ENCODE results near the gene PCNX2. TPM values are rescaled to one million over a fixed set of nuclear protein-coding genes. Genes with fewer than 3 reads are reported as not detected.

The PCNX2 gene
- total RNA-seq, 2 donors from 2014 or later, result 24.1 to 72.1 TPM

DNA sequence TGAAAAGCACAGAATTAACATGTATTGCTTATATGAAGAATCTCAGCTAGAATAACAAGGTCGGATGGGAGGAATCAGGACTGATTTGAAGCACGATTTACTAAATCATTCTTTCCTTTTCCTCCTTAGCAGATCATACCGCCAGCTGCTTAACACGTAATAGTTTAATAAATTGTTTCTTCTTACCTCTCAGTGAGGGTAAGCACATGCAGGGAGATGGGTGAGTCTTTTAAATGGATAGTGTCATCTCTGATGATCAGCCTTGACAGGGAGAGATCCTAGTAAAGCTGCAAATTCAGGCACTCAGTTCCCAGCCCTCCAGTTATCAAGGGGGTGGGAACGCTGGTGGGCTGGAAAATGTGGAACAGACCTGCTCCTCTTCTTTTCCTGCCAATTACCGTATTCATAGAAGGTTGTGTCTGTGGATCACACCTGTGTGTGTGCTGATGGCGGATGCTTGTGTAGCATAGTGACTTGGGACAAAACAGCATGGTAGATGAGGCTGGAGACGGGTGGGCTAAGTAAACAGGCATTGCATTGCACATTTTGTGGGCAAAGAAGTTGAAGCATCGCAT, 314.5 kb downstream of the PCNX2 start:
- no peak for DNase-seq
- Histone ChIP-seq H3K9me3 (no peaks in the 10 kb centered on the region), H3K4me1 (no peaks in the 10 kb centered on the region), H3K27ac (no peak overlapping the region), H3K4me3 (no peak overlapping the region), H3K36me3 (replicated peaks in 1 of 2; ENCODE audit: insufficient read depth in 1 of 2, low read depth in 2 of 2) (no peaks in the 10 kb centered on the region), H3K27me3 (no peaks in the 10 kb centered on the region)
- no peak for ATAC-seq
- intact Hi-C loops (cut with DNase I), result no loop called here
- no peak for TF ChIP-seq POLR2A (IDR thresholded peaks at IDR 0.05)
- TF ChIP-seq, protein P1, sequence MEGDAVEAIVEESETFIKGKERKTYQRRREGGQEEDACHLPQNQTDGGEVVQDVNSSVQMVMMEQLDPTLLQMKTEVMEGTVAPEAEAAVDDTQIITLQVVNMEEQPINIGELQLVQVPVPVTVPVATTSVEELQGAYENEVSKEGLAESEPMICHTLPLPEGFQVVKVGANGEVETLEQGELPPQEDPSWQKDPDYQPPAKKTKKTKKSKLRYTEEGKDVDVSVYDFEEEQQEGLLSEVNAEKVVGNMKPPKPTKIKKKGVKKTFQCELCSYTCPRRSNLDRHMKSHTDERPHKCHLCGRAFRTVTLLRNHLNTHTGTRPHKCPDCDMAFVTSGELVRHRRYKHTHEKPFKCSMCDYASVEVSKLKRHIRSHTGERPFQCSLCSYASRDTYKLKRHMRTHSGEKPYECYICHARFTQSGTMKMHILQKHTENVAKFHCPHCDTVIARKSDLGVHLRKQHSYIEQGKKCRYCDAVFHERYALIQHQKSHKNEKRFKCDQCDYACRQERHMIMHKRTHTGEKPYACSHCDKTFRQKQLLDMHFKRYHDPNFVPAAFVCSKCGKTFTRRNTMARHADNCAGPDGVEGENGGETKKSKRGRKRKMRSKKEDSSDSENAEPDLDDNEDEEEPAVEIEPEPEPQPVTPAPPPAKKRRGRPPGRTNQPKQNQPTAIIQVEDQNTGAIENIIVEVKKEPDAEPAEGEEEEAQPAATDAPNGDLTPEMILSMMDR (IDR thresholded peaks at IDR 0.05), result no peak
- WGBS, 2 donors, result 78% methylated on average over 9 of the region's 9 CpGs

DNA sequence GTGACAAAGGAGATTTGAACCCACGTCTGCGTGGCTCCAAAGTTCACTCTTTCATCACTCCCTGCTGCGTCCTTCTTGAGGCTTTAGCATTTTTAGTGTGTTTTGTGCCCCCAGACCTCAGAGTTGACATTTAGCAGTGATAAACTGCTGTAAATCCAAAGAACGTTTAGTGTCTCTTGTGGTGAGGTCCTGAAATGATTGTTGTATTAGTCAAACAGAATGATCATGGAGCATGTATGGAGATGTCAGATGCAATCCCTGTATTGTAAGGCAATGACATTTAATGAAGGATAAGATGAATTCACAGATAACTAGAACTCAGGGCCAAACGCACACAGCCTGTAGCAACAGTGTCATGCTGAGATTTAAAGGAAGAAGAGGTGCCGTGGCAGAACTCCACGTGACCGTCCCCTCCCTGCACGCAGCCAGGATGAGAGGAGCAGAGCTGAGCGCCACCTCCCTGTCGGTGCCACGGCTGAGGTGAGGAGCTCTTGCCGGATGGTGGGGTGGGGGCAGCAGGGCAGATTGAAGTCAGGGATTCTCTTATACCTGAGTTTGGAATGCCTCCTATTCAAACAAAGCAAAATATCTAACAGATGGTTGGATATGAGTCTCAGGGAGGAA, 315.1 kb downstream of the PCNX2 start:
- intact Hi-C loops (cut with DNase I), result no loop called here
- no peaks in the 10 kb centered on the region for H3K27me3 ChIP-seq
- H3K36me3 ChIP-seq (replicated peaks in 1 of 2; ENCODE audit: insufficient read depth in 1 of 2, low read depth in 2 of 2), result no peaks in the 10 kb centered on the region
- 74 to 82% methylated on average over 11 to 13 of the region's 13 CpGs for WGBS, 2 donors
- TF ChIP-seq, protein P1 (IDR thresholded peaks at IDR 0.05), result no peak
- TF ChIP-seq POLR2A (IDR thresholded peaks at IDR 0.05), result no peak
- H3K4me1 ChIP-seq, result peaks cover 2% of the 10 kb centered on the region
- H3K27ac ChIP-seq, result no peak overlapping the region
- ATAC-seq (no peak), DNase-seq (no peak)
- no peaks in the 10 kb centered on the region for H3K9me3 ChIP-seq
- H3K4me3 ChIP-seq, result no peak overlapping the region

DNA sequence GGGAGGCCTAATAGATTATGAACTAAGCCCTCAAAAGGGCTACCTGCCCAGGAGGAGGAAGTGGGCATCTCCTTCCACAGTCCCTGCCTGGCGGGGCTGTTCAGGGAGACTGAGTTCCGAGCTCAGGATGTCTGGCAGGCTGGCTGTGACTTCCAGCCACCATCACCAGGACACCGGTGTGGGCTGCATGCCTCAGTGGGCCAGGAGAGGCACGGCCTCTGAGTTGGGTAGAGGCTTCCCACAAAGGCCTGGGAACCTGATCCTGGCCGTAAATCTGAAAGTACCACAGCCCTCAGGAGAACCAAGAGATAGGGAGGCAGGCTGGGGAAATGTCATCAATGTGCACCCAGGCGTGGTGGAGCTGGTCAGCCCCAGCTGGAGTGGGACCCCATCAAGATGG, 316.0 kb downstream of the PCNX2 start:
- no peak overlapping the region for H3K27ac ChIP-seq
- no peak overlapping the region for H3K4me3 ChIP-seq
- H3K36me3 ChIP-seq (replicated peaks in 1 of 2; ENCODE audit: insufficient read depth in 1 of 2, low read depth in 2 of 2), result no peaks in the 10 kb centered on the region
- 94% methylated on average over 3 to 6 of the region's 6 CpGs for WGBS, 2 donors
- DNase-seq, result no peak
- H3K4me1 ChIP-seq, result peaks cover 11% of the 10 kb centered on the region
- ATAC-seq, result no peak
- H3K9me3 ChIP-seq, result no peaks in the 10 kb centered on the region
- intact Hi-C loops (cut with DNase I), result no loop called here
- no peaks in the 10 kb centered on the region for H3K27me3 ChIP-seq
- no peak for TF ChIP-seq POLR2A (IDR thresholded peaks at IDR 0.05)
- TF ChIP-seq, protein P1 (IDR thresholded peaks at IDR 0.05), result no peak

DNA sequence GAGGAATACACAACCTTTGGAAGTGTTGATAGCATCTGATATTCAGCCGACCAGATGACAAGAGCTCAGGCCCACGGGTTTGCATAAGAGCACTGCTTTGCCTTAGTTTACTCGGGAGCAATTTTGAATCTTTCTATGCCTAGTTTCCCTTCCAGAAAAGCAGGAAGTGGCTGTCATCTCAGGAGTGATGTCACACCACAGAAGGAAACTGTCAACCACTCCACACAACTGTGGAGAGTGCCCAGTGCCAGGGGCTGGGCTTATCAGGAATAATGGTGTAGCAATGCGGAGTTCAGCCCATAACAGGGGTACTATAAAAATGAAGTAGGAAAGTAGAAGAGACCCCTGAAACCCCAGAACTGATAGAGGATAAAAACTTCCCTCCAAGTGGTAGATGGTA, 316.7 kb downstream of the PCNX2 start:
- peaks cover 14% of the 10 kb centered on the region for H3K4me1 ChIP-seq
- H3K27me3 ChIP-seq, result no peaks in the 10 kb centered on the region
- 64 to 67% methylated on average over 4 of the region's 4 CpGs for WGBS, 2 donors
- no peaks in the 10 kb centered on the region for H3K36me3 ChIP-seq (replicated peaks in 1 of 2; ENCODE audit: insufficient read depth in 1 of 2, low read depth in 2 of 2)
- H3K4me3 ChIP-seq, result no peak overlapping the region
- no peak for ATAC-seq
- H3K27ac ChIP-seq, result peak overlapping the region in 1 of 4 donors; percentile 13
- TF ChIP-seq, protein P1 (IDR thresholded peaks at IDR 0.05), result no peak
- TF ChIP-seq POLR2A (IDR thresholded peaks at IDR 0.05), result no peak
- intact Hi-C loops (cut with DNase I), result no loop called here
- H3K9me3 ChIP-seq, result no peaks in the 10 kb centered on the region
- DNase-seq, result no peak

All from body of pancreas (tissue), 4 donors.